HG03575 (cell line): Measurements from ENCODE around the gene LMTK2.

Experiments used
- ATAC-seq: cut with Tn5 transposase; IDR thresholded peaks from one replicate; pipeline ENCODE4 v1.9.1; 2021; ENCODE audit not compliant: unreplicated experiment, insufficient number of reproducible peaks, low FRiP score; ENCODE audit errors: extremely low read depth

Gene LMTK2

GRCh38 chr7:98225913-98226614 is 119.4 kb downstream of the LMTK2 start:
- ATAC-seq, result no peak

- no peak for ATAC-seq
Observed at GRCh38 chr7:98227939-98228338, 121.3 kb downstream of the LMTK2 start.

GRCh38 chr7:98228801-98229200 is 122.1 kb downstream of the LMTK2 start:
- ATAC-seq, result no peak

- no peak for ATAC-seq
Observed at GRCh38 chr7:98229441-98229840, 122.8 kb downstream of the LMTK2 start.

GRCh38 chr7:98229991-98230745 is 123.5 kb downstream of the LMTK2 start:
- no peak for ATAC-seq

- no peak for ATAC-seq
Observed at GRCh38 chr7:98230746-98231471, 124.2 kb downstream of the LMTK2 start.

GRCh38 chr7:98231493-98232262 is 125.0 kb downstream of the LMTK2 start:
- no peak for ATAC-seq

- no peak for ATAC-seq
Observed at GRCh38 chr7:98232263-98232585, 125.6 kb downstream of the LMTK2 start.

GRCh38 chr7:98232799-98233198 is 126.1 kb downstream of the LMTK2 start:
- no peak for ATAC-seq

GRCh38 chr7:98233219-98234070 is 126.8 kb downstream of the LMTK2 start:
- no peak for ATAC-seq

GRCh38 chr7:98234429-98235147 is 127.9 kb downstream of the LMTK2 start:
- no peak for ATAC-seq

- ATAC-seq, result no peak
Observed at GRCh38 chr7:98235901-98236300, 129.2 kb downstream of the LMTK2 start.

GRCh38 chr7:98236355-98237185 is 129.9 kb downstream of the LMTK2 start:
- ATAC-seq, result no peak

GRCh38 chr7:98238076-98238475 is 131.4 kb downstream of the LMTK2 start:
- no peak for ATAC-seq

GRCh38 chr7:98238976-98239375 is 132.3 kb downstream of the LMTK2 start:
- ATAC-seq, result no peak

- no peak for ATAC-seq
Observed at GRCh38 chr7:98240961-98241673, 134.5 kb downstream of the LMTK2 start.
